HepG2 (cell line): ENCODE data around the gene FIS1. TPM values are rescaled to one million over a fixed set of nuclear protein-coding genes. Genes with fewer than 3 reads are reported as not detected.

Source experiments
- ATF7 ChIP-seq, 2 experiments: fragments of 450-650 bp in 1 of 2; sonication (generic) in 1 of 2; formaldehyde crosslinking in 1 of 2; IDR thresholded peaks; 2 replicates each; pipeline versions ENCODE4 v1.4.0 to v1.6.1; 2016 to 2020; ENCODE audit warnings: antibody characterized with exemption in 1 of 2, mild to moderate bottlenecking in 1 of 2, missing genetic modification reagents in 1 of 2
- CBX5 ChIP-seq: sonication (generic); formaldehyde crosslinking; IDR thresholded peaks from 2 replicates; pipeline ENCODE4 v1.4.0; 2020; ENCODE audit warnings: missing genetic modification reagents, borderline replicate concordance
- CHCHD3 ChIP-seq: sonication (generic); formaldehyde crosslinking; IDR thresholded peaks from 2 replicates; pipeline ENCODE4 v1.8.0; 2022; ENCODE audit warnings: mild to moderate bottlenecking, missing genetic modification reagents, moderate library complexity
- EHMT2 ChIP-seq: fragments of 200-600 bp; sonication (generic); IDR thresholded peaks from 2 replicates; pipeline ENCODE4 v1.7.0; 2017; ENCODE audit warnings: antibody characterized with exemption, low read depth, low read length, borderline replicate concordance
- FOXJ3 ChIP-seq: sonication (generic); formaldehyde crosslinking; IDR thresholded peaks from 2 replicates; pipeline ENCODE4 v1.4.0; 2020; ENCODE audit warnings: missing genetic modification reagents, mild to moderate bottlenecking, borderline replicate concordance
- GMEB1 ChIP-seq: sonication (generic); formaldehyde crosslinking; IDR thresholded peaks from 2 replicates; pipeline ENCODE4 v1.5.1; 2020; ENCODE audit warnings: missing genetic modification reagents, mild to moderate bottlenecking, borderline replicate concordance
- HOXD1 ChIP-seq: sonication (generic); formaldehyde crosslinking; IDR thresholded peaks from 2 replicates; pipeline ENCODE4 v1.5.0; 2020; ENCODE audit warnings: missing genetic modification reagents
- JDP2 ChIP-seq: sonication (generic); formaldehyde crosslinking; IDR thresholded peaks from 2 replicates; pipeline ENCODE4 v1.8.1; 2022; ENCODE audit warnings: missing genetic modification reagents, borderline replicate concordance
- JUND ChIP-seq: sonication (generic); formaldehyde crosslinking; IDR thresholded peaks from 2 replicates; pipeline ENCODE4 v1.8.0; 2022; ENCODE audit warnings: mild to moderate bottlenecking, missing genetic modification reagents
- KAT7 ChIP-seq: IDR thresholded peaks from 2 replicates; pipeline ENCODE4 v1.6.1; 2018; ENCODE audit warnings: borderline replicate concordance, missing compliant biosample characterization
- KLF6 ChIP-seq: IDR thresholded peaks from 2 replicates; pipeline ENCODE4 v1.8.0; 2016; ENCODE audit warnings: missing biosample characterization, missing genetic modification reagents
- KMT2B ChIP-seq: IDR thresholded peaks from 2 replicates; pipeline ENCODE4 v1.6.1; 2016; ENCODE audit warnings: missing genetic modification reagents, missing compliant biosample characterization
- NFIC ChIP-seq: IDR thresholded peaks from 2 replicates; pipeline ENCODE4 v1.6.1; 2012; ENCODE audit warnings: mild to moderate bottlenecking, low read length, inconsistent platforms
- NKX3-1 ChIP-seq: sonication (generic); formaldehyde crosslinking; IDR thresholded peaks from 2 replicates; pipeline ENCODE4 v1.5.0; 2020; ENCODE audit warnings: missing genetic modification reagents
- NRL ChIP-seq: sonication (generic); formaldehyde crosslinking; IDR thresholded peaks from 2 replicates; pipeline ENCODE4 v1.5.0; 2020; ENCODE audit warnings: missing genetic modification reagents, mild to moderate bottlenecking, moderate library complexity, borderline replicate concordance
- PAF1 ChIP-seq: IDR thresholded peaks from 2 replicates; pipeline ENCODE4 v1.6.1; 2016; ENCODE audit warnings: missing genetic modification reagents, missing compliant biosample characterization
- PCBP2 ChIP-seq: fragments of 200-400 bp; formaldehyde crosslinking; optimal IDR thresholded peaks from 2 replicates; pipeline ENCODE3; 2018; ENCODE audit warnings: low read length, low read depth; ENCODE audit not compliant: poor library complexity, severe bottlenecking
- RCOR2 ChIP-seq: IDR thresholded peaks from 2 replicates; pipeline ENCODE4 v1.6.1; 2016; ENCODE audit warnings: missing biosample characterization, missing genetic modification reagents
- RFX5 ChIP-seq: IDR thresholded peaks from 2 replicates; pipeline ENCODE4 v1.6.1; 2011; ENCODE audit warnings: low read depth, low read length, improper control_type of control experiment
- SP2 ChIP-seq: sonication (generic); formaldehyde crosslinking; IDR thresholded peaks from 2 replicates; pipeline ENCODE4 v1.5.1; 2020; ENCODE audit warnings: mild to moderate bottlenecking, missing genetic modification reagents
- ZFP91 ChIP-seq: sonication (generic); formaldehyde crosslinking; IDR thresholded peaks from 2 replicates; pipeline ENCODE4 v1.9.0; 2022; ENCODE audit warnings: missing genetic modification reagents, mild to moderate bottlenecking, borderline replicate concordance
- ZFY ChIP-seq: sonication (generic); formaldehyde crosslinking; IDR thresholded peaks from 2 replicates; pipeline ENCODE4 v1.4.0; 2020; ENCODE audit warnings: missing genetic modification reagents
- ZNF354B ChIP-seq: sonication (generic); formaldehyde crosslinking; IDR thresholded peaks from 2 replicates; pipeline ENCODE4 v1.8.0; 2022; ENCODE audit warnings: mild to moderate bottlenecking, missing genetic modification reagents
- ZNF670 ChIP-seq: sonication (generic); formaldehyde crosslinking; IDR thresholded peaks from 2 replicates; pipeline ENCODE4 v1.8.0; 2022; ENCODE audit warnings: mild to moderate bottlenecking, missing genetic modification reagents, borderline replicate concordance
- ZNF75D ChIP-seq: sonication (generic); formaldehyde crosslinking; IDR thresholded peaks from 2 replicates; pipeline ENCODE4 v1.8.1; 2023; ENCODE audit warnings: missing genetic modification reagents, mild to moderate bottlenecking, borderline replicate concordance
- ZNF761 ChIP-seq: sonication (generic); formaldehyde crosslinking; conservative IDR thresholded peaks from 2 replicates; pipeline ENCODE4 v1.4.0; 2020; ENCODE audit warnings: mild to moderate bottlenecking, missing genetic modification reagents
- polyA plus RNA-seq, 8 experiments: library from polyadenylated mRNA; depleted of rRNA in 3 of 8; stranded (reverse) in 7 of 8; unstranded in 1 of 8; fragments of >200 nt; fragmentation: Illumina TruSeq in 4 of 8; extraction: Trizol in 4 of 8; gene quantifications; 2 replicates each; pipeline versions ENCODE4 v1.2.1 to v1.2.3, GENCODE V29; 2011 to 2016; ENCODE audit warnings: low read depth in 4 of 8, missing spikeins in 1 of 8, mixed read lengths in 1 of 8; ENCODE audit not compliant: insufficient read depth in 1 of 8
- total RNA-seq, 5 experiments: library from RNA; depleted of rRNA; stranded (reverse); fragments of >200 nt; fragmentation: Illumina TruSeq; extraction: Trizol; gene quantifications; 2 replicates each; pipeline ENCODE4 v1.2.3, GENCODE V29; 2016; ENCODE audit warnings: low read depth in 1 of 5
- TF ChIP-seq, protein P1 (sequence below): sonication (generic); formaldehyde crosslinking; IDR thresholded peaks from 2 replicates; pipeline ENCODE4 v1.5.0; 2020; ENCODE audit warnings: missing genetic modification reagents

Gene FIS1
- total and polyA plus RNA-seq, 2 of the 13 experiments (the other 11 are each of a cell fraction or from before 2014, with no cell fraction given), result 97.5 to 101 TPM

GRCh38 chr7:101218236-101219125 is 26.4 kb downstream of the FIS1 start (continued):
- TF ChIP-seq PCBP2 (no peak), ATF7 (IDR thresholded peaks at IDR 0.05) (no peak), ATF7 (CRISPR knock-in tag; IDR thresholded peaks at IDR 0.05) (no peak), ZFP91 (CRISPR knock-in tag) (no peak), HOXD1 (CRISPR knock-in tag) (no peak), NKX3-1 (CRISPR knock-in tag) (no peak), CHCHD3 (no peak), ZFY (CRISPR knock-in tag) (no peak; the same call in none of the 2 replicates), EHMT2 (no peak), FOXJ3 (CRISPR knock-in tag) (no peak; the same call in 1 of the 2 replicates), SP2 (no peak), JDP2 (CRISPR knock-in tag) (no peak), NRL (no peak), JUND (CRISPR knock-in tag) (no peak), RFX5 (no peak), ZNF761 (CRISPR knock-in tag) (no peak; the same call in 1 of the 2 replicates), KAT7 (CRISPR knock-in tag) (no peak), NFIC (no peak), KLF6 (CRISPR knock-in tag) (no peak), KMT2B (CRISPR knock-in tag) (no peak), ZNF75D (CRISPR knock-in tag) (no peak), RCOR2 (CRISPR knock-in tag) (peak; percentile 74; the same call in 1 of the 2 replicates), ZNF670 (CRISPR knock-in tag) (no peak; the same call in 1 of the 2 replicates), GMEB1 (CRISPR knock-in tag) (no peak), PAF1 (CRISPR knock-in tag) (no peak), ZNF354B (no peak), CBX5 (CRISPR knock-in tag) (no peak)
- TF ChIP-seq, protein P1, sequence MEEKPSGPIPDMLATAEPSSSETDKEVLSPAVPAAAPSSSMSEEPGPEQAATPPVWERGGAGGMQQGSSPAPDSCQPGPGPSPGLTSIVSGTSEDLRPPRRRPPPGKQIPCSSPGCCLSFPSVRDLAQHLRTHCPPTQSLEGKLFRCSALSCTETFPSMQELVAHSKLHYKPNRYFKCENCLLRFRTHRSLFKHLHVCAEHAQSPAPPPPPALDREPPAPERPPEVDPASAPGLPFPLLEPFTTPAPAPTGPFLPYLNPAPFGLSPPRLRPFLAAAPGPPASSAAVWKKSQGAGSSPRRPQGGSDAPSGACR, result 0 out of 2 replicates have a peak, but pooled peaks have one; percentile 35
